Head of caudate nucleus (tissue), 42 donors: ENCODE data around the gene ABR.
"Not testable (repeated sequence)": the region's sequence is repeated elsewhere in the genome, so short reads cannot be mapped to it uniquely, and the experiment has no call there.

ENCODE experiments used
- DNase-seq, 42 donors: peaks; one replicate each; pipeline versions ENCODE4 v3.0.0 to v3.0.0-alpha.2; 2020 to 2021; ENCODE audit warnings: mixed read lengths in 7 of 42
- intact Hi-C: fragments of 100-400 bp; cut with DNase I; formaldehyde crosslinking; loops from one replicate; pipeline ENCODE4 v1.15.0; 2022

The ABR gene

GRCh38 chr17:1000597-1001461 lies 179.0 kb downstream of the ABR start:
- intact Hi-C loops: loop anchor here (5.0 kb wide), 1 partner anchor 41 kb away; no protein-coding TSS in a partner anchor
- no peak for DNase-seq

GRCh38 chr17:998111-998510 lies 181.7 kb downstream of the ABR start:
- intact Hi-C loops: loop anchor here (5.0 kb wide), 2 partner anchors 59 to 216 kb away; partner anchors contain the start of genes GLOD4 and MRM3
- DNase-seq: no peak

- intact Hi-C loops: loop anchor here (5.0 kb wide), 2 partner anchors 61 to 214 kb away; partner anchors contain the start of genes GLOD4 and MRM3
These were observed 183.0 kb downstream of the ABR start, which contains the start of gene TIMM22 for GRCh38 chr17:996554-997344. TSS of gene TIMM22 (plus strand) at chr17:997129. CDS start at chr17:997143, 14 bp downstream.

GRCh38 chr17:995324-995723 lies 184.5 kb downstream of the ABR start:
- intact Hi-C loops: loop anchor here (5.0 kb wide), 2 partner anchors 62 to 213 kb away; partner anchors contain the start of genes GLOD4 and MRM3
- DNase-seq: not testable (repeated sequence)

More at GRCh38 chr17:996554-997344, 183.0 kb downstream of the ABR start, which contains the start of gene TIMM22:
- peak; percentile 85 to 97 (median 93) for DNase-seq

GRCh38 chr17:992933-993332 lies 186.8 kb downstream of the ABR start:
- DNase-seq: no peak
- intact Hi-C loops: no loop called here

- no peak for DNase-seq
- intact Hi-C loops: no loop called here
These were observed 191.2 kb downstream of the ABR start for GRCh38 chr17:988561-988960.

GRCh38 chr17:987931-988330 lies 191.8 kb downstream of the ABR start:
- DNase-seq: no peak
- intact Hi-C loops: no loop called here

- intact Hi-C loops: no loop called here
- no peak for DNase-seq
These were observed 193.4 kb downstream of the ABR start for GRCh38 chr17:986322-986929.

GRCh38 chr17:983921-984320 lies 195.9 kb downstream of the ABR start:
- intact Hi-C loops: no loop called here

GRCh38 chr17:981292-981658 lies 198.5 kb downstream of the ABR start:
- intact Hi-C loops: loop anchor here (2.0 kb wide), 1 partner anchor 186 kb away; no protein-coding TSS in a partner anchor
- DNase-seq: no peak

More at GRCh38 chr17:983921-984320, 195.9 kb downstream of the ABR start:
- DNase-seq: no peak

GRCh38 chr17:980406-981291 lies 199.1 kb downstream of the ABR start:
- intact Hi-C loops: loop anchor here (2.0 kb wide), 1 partner anchor 186 kb away; no protein-coding TSS in a partner anchor

GRCh38 chr17:979539-980405 lies 200.0 kb downstream of the ABR start, which contains the start of gene NXN:
TSS of gene NXN (minus strand) at chr17:979776.
- DNase-seq: peak; percentile 27 to 95 (median 88)
- intact Hi-C loops: loop anchor here (2.0 kb wide), 1 partner anchor 185 kb away; no protein-coding TSS in a partner anchor

More at GRCh38 chr17:980406-981291, 199.1 kb downstream of the ABR start:
- DNase-seq: peak; percentile 62 to 92 (median 80)

- intact Hi-C loops: no loop called here
- no peak for DNase-seq
These were observed 200.6 kb downstream of the ABR start for GRCh38 chr17:979212-979538.

- no peak for DNase-seq
- intact Hi-C loops: no loop called here
These were observed 201.4 kb downstream of the ABR start for GRCh38 chr17:978103-979093.

- intact Hi-C loops: no loop called here
- DNase-seq: no peak
These were observed 202.6 kb downstream of the ABR start for GRCh38 chr17:977166-977565.

GRCh38 chr17:976312-976711 lies 203.5 kb downstream of the ABR start:
- intact Hi-C loops: no loop called here
- DNase-seq: no peak
